GM12891 (cell line): ENCODE data around the gene SLC5A11.

ENCODE experiments used
- PAX5 ChIP-seq: IDR thresholded peaks from 2 replicates; pipeline ENCODE4 v1.6.1; 2011; ENCODE audit warnings: low read length, moderate library complexity, mild to moderate bottlenecking; ENCODE audit not compliant: insufficient read depth, severe bottlenecking
- POLR2A ChIP-seq: IDR thresholded peaks from 2 replicates; pipeline ENCODE4 v1.6.1; 2011; ENCODE audit warnings: low read depth, low read length, control low read depth
- POLR2AphosphoS5 ChIP-seq: IDR thresholded peaks from 2 replicates; pipeline ENCODE4 v1.6.1; 2011; ENCODE audit warnings: low read depth, low read length, control low read depth
- POU2F2 ChIP-seq: IDR thresholded peaks from 2 replicates; pipeline ENCODE4 v1.6.1; 2011; ENCODE audit warnings: low read depth, mild to moderate bottlenecking, control low read depth, low read length, moderate library complexity
- SPI1 ChIP-seq: IDR thresholded peaks from 2 replicates; pipeline ENCODE4 v1.6.1; 2011; ENCODE audit warnings: low read depth, low read length, control low read depth
- TAF1 ChIP-seq: IDR thresholded peaks from 2 replicates; pipeline ENCODE4 v1.6.1; 2011; ENCODE audit warnings: low read depth, low read length, control low read depth

GRCh38 chr16:24925163-24925562 lies 79.4 kb downstream of the SLC5A11 start:
- TF ChIP-seq POLR2A (no peak), PAX5 (no peak), POLR2AphosphoS5 (no peak), TAF1 (no peak), SPI1 (no peak), POU2F2 (no peak)
